Panc1 (cell line): ENCODE measurements around the gene PLXNC1. TPM values are rescaled to one million over a fixed set of nuclear protein-coding genes. Genes with fewer than 3 reads are reported as not detected.
A peak's percentile ranks its signal among the peaks of the same experiment; 100 is the strongest.

Experiments
- ATAC-seq: fragments of 200-7000 bp; cut with Tn5 transposase; 2 replicates; pipeline ENCODE4 v1.9.1; 2020; ENCODE audit warnings: mild to moderate bottlenecking, moderate library complexity
- BruUV-seq: library from RNA; stranded (reverse); fragments of 400-500 nt; replicated peaks from 2 replicates; lab custom pipeline; 2021; lab: Mats Ljungman, UMichigan
- CTCF ChIA-PET: fragments of 300-600 bp; sonication (Branson Sonifier 250); formaldehyde crosslinking; loops from one replicate; lab custom pipeline; 2022; ENCODE audit warnings: antibody characterized with exemption; lab: Charles Lee
- POLR2A ChIA-PET: fragments of 300-600 bp; sonication (Branson Sonifier 250); formaldehyde crosslinking; loops from one replicate; lab custom pipeline; 2022; ENCODE audit warnings: antibody characterized with exemption; lab: Charles Lee
- DNase-seq: peaks from one replicate; pipeline ENCODE4 v3.0.0-alpha.2; 2010; ENCODE audit warnings: low read depth, low spot score
- H3K27ac ChIP-seq: 2 replicates; pipeline ENCODE4 v1.5.1; 2011; ENCODE audit warnings: mild to moderate bottlenecking, low read length, inconsistent platforms
- H3K27me3 ChIP-seq: fragments of 200-500 bp; sonication (Bioruptor generic); 2 replicates; pipeline ENCODE4 v1.6.0; 2014; ENCODE audit warnings: low read length, inconsistent platforms; ENCODE audit not compliant: control insufficient read depth, insufficient read depth
- H3K36me3 ChIP-seq: fragments of 200-500 bp; sonication (Bioruptor generic); 2 replicates; pipeline ENCODE4 v1.5.1; 2014; ENCODE audit warnings: inconsistent platforms, mild to moderate bottlenecking, low read length, moderate library complexity; ENCODE audit not compliant: control insufficient read depth, insufficient read depth
- H3K4me1 ChIP-seq: 2 replicates; pipeline ENCODE4 v1.5.1; 2011; ENCODE audit warnings: inconsistent platforms, mild to moderate bottlenecking, low read length, moderate library complexity; ENCODE audit not compliant: control insufficient read depth, insufficient read depth
- H3K4me3 ChIP-seq, 2 experiments: 2 replicates each; pipeline ENCODE4 v1.5.1; 2011 to 2012; ENCODE audit warnings: low read depth in 2 of 2, low read length in 2 of 2, mild to moderate bottlenecking in 2 of 2, inconsistent platforms in 1 of 2, moderate library complexity in 1 of 2
- H3K9me3 ChIP-seq: fragments of 200-500 bp; sonication (Bioruptor generic); 2 replicates; pipeline ENCODE4 v1.5.1; 2014; ENCODE audit warnings: low read depth, mild to moderate bottlenecking, inconsistent platforms, low read length, moderate library complexity; ENCODE audit not compliant: control insufficient read depth, insufficient read depth
- CTCF ChIP-seq: fragments of 450-650 bp; IDR thresholded peaks from 2 replicates; pipeline ENCODE4 v1.5.1; 2017; ENCODE audit warnings: mild to moderate bottlenecking
- POLR2AphosphoS5 ChIP-seq: IDR thresholded peaks from 2 replicates; pipeline ENCODE4 v1.6.1; 2012; ENCODE audit warnings: mild to moderate bottlenecking, low read depth, low read length, moderate library complexity
- REST ChIP-seq, 2 experiments: IDR thresholded peaks; 2 replicates each; pipeline ENCODE4 v1.6.1; 2011 to 2012; ENCODE audit warnings: low read depth in 2 of 2, control low read depth in 1 of 2, low read length in 1 of 2, mild to moderate bottlenecking in 1 of 2, moderate library complexity in 1 of 2; ENCODE audit not compliant: insufficient read depth in 1 of 2
- SIN3A ChIP-seq: IDR thresholded peaks from 2 replicates; pipeline ENCODE4 v1.6.1; 2012; ENCODE audit warnings: low read depth, mild to moderate bottlenecking, low read length, moderate library complexity, borderline replicate concordance; ENCODE audit not compliant: insufficient read depth
- TCF7L2 ChIP-seq: IDR thresholded peaks from 2 replicates; pipeline ENCODE4 v1.6.1; 2011; ENCODE audit warnings: mild to moderate bottlenecking, low read depth, low read length, inconsistent platforms
- in situ Hi-C: cut with HindIII; loops from 2 replicates; pipeline ENCODE4 v1.10.0; 2016; ENCODE audit warnings: low sequenced_read_pairs, low pct_unique_long_range_greater_than_20kb
- intact Hi-C: fragments of 100-400 bp; cut with micrococcal nuclease; formaldehyde crosslinking; loops from one replicate; pipeline ENCODE4 v1.10.0; 2022; ENCODE audit not compliant: unreplicated experiment
- total RNA-seq: library from RNA; stranded (reverse); gene quantifications from one replicate; pipeline ENCODE4 v1.2.1, GENCODE V29; 2021; ENCODE audit not compliant: unreplicated experiment

The PLXNC1 gene
- total RNA-seq, 1 experiment from 2014 or later, result 0.57 TPM

- no peaks in the 10 kb centered on the region; the same call in 1 of the 2 replicates for H3K4me1 ChIP-seq
- DNase-seq (no peak), ATAC-seq (no peak)
- ChIA-PET POLR2A (no interaction called here), CTCF (no interaction called here)
- no peak overlapping the region for H3K27ac ChIP-seq
- H3K27me3 ChIP-seq, result peaks cover 30% of the 10 kb centered on the region
- TF ChIP-seq REST (IDR thresholded peaks at IDR 0.05; ENCODE audit: insufficient read depth in 1 of 2, low read depth in 2 of 2, low read length in 1 of 2) (no peak), TCF7L2 (no peak), CTCF (no peak), POLR2AphosphoS5 (no peak), SIN3A (no peak)
- no peak overlapping the region for H3K4me3 ChIP-seq
- no peaks in the 10 kb centered on the region; the same call in 1 of the 2 replicates for H3K36me3 ChIP-seq
- BruUV-seq, result no TSS peak
- intact Hi-C loops, result no loop called here
- no peaks in the 10 kb centered on the region for H3K9me3 ChIP-seq
- in situ Hi-C loops, result no loop called here
These were observed 3.6 kb upstream of the PLXNC1 start for GRCh38 chr12:94144781-94145180.

- in situ Hi-C loops (no loop called here), intact Hi-C loops (no loop called here)
- Histone ChIP-seq H3K4me1 (no peaks in the 10 kb centered on the region; the same call in 1 of the 2 replicates), H3K4me3 (no peak overlapping the region), H3K36me3 (no peaks in the 10 kb centered on the region; the same call in 1 of the 2 replicates), H3K27ac (no peak overlapping the region), H3K9me3 (no peaks in the 10 kb centered on the region), H3K27me3 (peaks cover 30% of the 10 kb centered on the region)
- no TSS peak for BruUV-seq
- ATAC-seq (no peak), DNase-seq (no peak)
- POLR2A ChIA-PET, result interaction anchor here (0.6 kb wide), 1 partner anchor 1239 kb away, joined by 7 read pairs; no protein-coding TSS in a partner anchor
- CTCF ChIA-PET, result no interaction called here
- TF ChIP-seq POLR2AphosphoS5, result no peak
- TF ChIP-seq CTCF, result peak; percentile 35
These were observed 3.0 kb upstream of the PLXNC1 start for GRCh38 chr12:94145191-94145983.
